Measurements from ENCODE around the gene MED22. TPM values are rescaled to one million over a fixed set of nuclear protein-coding genes. Genes with fewer than 3 reads are reported as not detected.
"Not testable (repeated sequence)": the region's sequence is repeated elsewhere in the genome, so short reads cannot be mapped to it uniquely, and the experiment has no call there.

MED22 gene
- total RNA-seq, 1 donor from 2014 or later, result 39.5 TPM

GRCh38 chr9:133309608-133310007, 38.3 kb downstream of the MED22 start:
- intact Hi-C loops (cut with micrococcal nuclease), result no loop called here
- Mint-ChIP-seq H3K4me1 (no peaks in the 10 kb centered on the region), H3K27me3 (no peaks in the 10 kb centered on the region), H3K4me3 (no peak overlapping the region), H3K9me3 (no peaks in the 10 kb centered on the region), H3K36me3 (ENCODE audit: low read depth) (no peaks in the 10 kb centered on the region), H3K27ac (no peak overlapping the region)
- no peak for DNase-seq

GRCh38 chr9:133307301-133307700, 40.6 kb downstream of the MED22 start:
- no peaks in the 10 kb centered on the region for H3K36me3 Mint-ChIP-seq (ENCODE audit: low read depth)

GRCh38 chr9:133306242-133307204, 41.4 kb downstream of the MED22 start:
- Mint-ChIP-seq H3K27ac (no peak overlapping the region), H3K4me3 (no peak overlapping the region), H3K9me3 (no peaks in the 10 kb centered on the region), H3K27me3 (no peaks in the 10 kb centered on the region), H3K36me3 (ENCODE audit: low read depth) (no peaks in the 10 kb centered on the region), H3K4me1 (no peaks in the 10 kb centered on the region)
- intact Hi-C loops (cut with micrococcal nuclease), result no loop called here
- no peak for DNase-seq

More at GRCh38 chr9:133307301-133307700, 40.6 kb downstream of the MED22 start:
- no peaks in the 10 kb centered on the region for H3K27me3 Mint-ChIP-seq
- H3K4me3 Mint-ChIP-seq, result no peak overlapping the region
- intact Hi-C loops (cut with micrococcal nuclease), result no loop called here
- no peak for DNase-seq
- no peak overlapping the region for H3K27ac Mint-ChIP-seq
- H3K4me1 Mint-ChIP-seq, result no peaks in the 10 kb centered on the region
- H3K9me3 Mint-ChIP-seq, result no peaks in the 10 kb centered on the region

- H3K27ac Mint-ChIP-seq, result no peak overlapping the region
- no peak for DNase-seq
- H3K36me3 Mint-ChIP-seq (ENCODE audit: low read depth), result no peaks in the 10 kb centered on the region
- no peak overlapping the region for H3K4me3 Mint-ChIP-seq
- H3K27me3 Mint-ChIP-seq, result no peaks in the 10 kb centered on the region
- no peaks in the 10 kb centered on the region for H3K9me3 Mint-ChIP-seq
- intact Hi-C loops (cut with micrococcal nuclease), result no loop called here
- H3K4me1 Mint-ChIP-seq, result no peaks in the 10 kb centered on the region
These were observed 42.2 kb downstream of the MED22 start for GRCh38 chr9:133305731-133306130.

- no peak overlapping the region for H3K4me3 Mint-ChIP-seq
- no peak overlapping the region for H3K27ac Mint-ChIP-seq
- intact Hi-C loops (cut with micrococcal nuclease), result no loop called here
- no peak for DNase-seq
- H3K27me3 Mint-ChIP-seq, result peaks cover under 1% of the 10 kb centered on the region
- H3K4me1 Mint-ChIP-seq, result no peaks in the 10 kb centered on the region
- H3K36me3 Mint-ChIP-seq (ENCODE audit: low read depth), result no peaks in the 10 kb centered on the region
- no peaks in the 10 kb centered on the region for H3K9me3 Mint-ChIP-seq
These were observed 43.2 kb downstream of the MED22 start for GRCh38 chr9:133304477-133305377.

- DNase-seq, result no peak
- Mint-ChIP-seq H3K4me1 (no peaks in the 10 kb centered on the region), H3K27me3 (peaks cover 2% of the 10 kb centered on the region), H3K36me3 (ENCODE audit: low read depth) (no peaks in the 10 kb centered on the region), H3K9me3 (no peaks in the 10 kb centered on the region), H3K4me3 (no peak overlapping the region), H3K27ac (no peak overlapping the region)
- intact Hi-C loops (cut with micrococcal nuclease), result no loop called here
These were observed 43.8 kb downstream of the MED22 start for GRCh38 chr9:133304158-133304470.

GRCh38 chr9:133303266-133304157, 44.4 kb downstream of the MED22 start:
- no peak for DNase-seq
- Mint-ChIP-seq H3K4me1 (no peaks in the 10 kb centered on the region), H3K36me3 (ENCODE audit: low read depth) (no peaks in the 10 kb centered on the region), H3K9me3 (no peaks in the 10 kb centered on the region), H3K4me3 (no peak overlapping the region), H3K27me3 (peaks cover 2% of the 10 kb centered on the region), H3K27ac (no peak overlapping the region)
- intact Hi-C loops (cut with micrococcal nuclease), result no loop called here

GRCh38 chr9:133301253-133302230, 46.4 kb downstream of the MED22 start:
- no peak overlapping the region for H3K4me3 Mint-ChIP-seq
- H3K36me3 Mint-ChIP-seq (ENCODE audit: low read depth), result no peaks in the 10 kb centered on the region
- H3K27me3 Mint-ChIP-seq, result peaks cover 2% of the 10 kb centered on the region
- no peaks in the 10 kb centered on the region for H3K4me1 Mint-ChIP-seq
- intact Hi-C loops (cut with micrococcal nuclease), result no loop called here
- no peaks in the 10 kb centered on the region for H3K9me3 Mint-ChIP-seq
- DNase-seq, result no peak
- H3K27ac Mint-ChIP-seq, result no peak overlapping the region

GRCh38 chr9:133299996-133300395, 47.9 kb downstream of the MED22 start:
- intact Hi-C loops (cut with micrococcal nuclease); H3K27me3 Mint-ChIP-seq; H3K4me1 Mint-ChIP-seq; H3K4me3 Mint-ChIP-seq; H3K36me3 Mint-ChIP-seq (ENCODE audit: low read depth); H3K9me3 Mint-ChIP-seq; H3K27ac Mint-ChIP-seq; DNase-seq: not testable (repeated sequence)

- intact Hi-C loops (cut with micrococcal nuclease), result no loop called here
These were observed 53.7 kb downstream of the MED22 start for GRCh38 chr9:133294257-133294656.

GRCh38 chr9:133290751-133291302, 57.1 kb downstream of the MED22 start:
- Mint-ChIP-seq H3K27me3 (peaks cover 8% of the 10 kb centered on the region), H3K27ac (no peak overlapping the region), H3K4me3 (no peak overlapping the region), H3K9me3 (peaks cover 6% of the 10 kb centered on the region), H3K36me3 (ENCODE audit: low read depth) (no peaks in the 10 kb centered on the region), H3K4me1 (no peaks in the 10 kb centered on the region)
- intact Hi-C loops (cut with micrococcal nuclease), result no loop called here
- DNase-seq, result no peak

More at GRCh38 chr9:133294257-133294656, 53.7 kb downstream of the MED22 start:
- no peaks in the 10 kb centered on the region for H3K4me1 Mint-ChIP-seq
- H3K9me3 Mint-ChIP-seq, result peaks cover 6% of the 10 kb centered on the region
- no peak for DNase-seq
- H3K27me3 Mint-ChIP-seq, result peaks cover 6% of the 10 kb centered on the region
- H3K36me3 Mint-ChIP-seq (ENCODE audit: low read depth), result no peaks in the 10 kb centered on the region
- H3K27ac Mint-ChIP-seq, result no peak overlapping the region
- H3K4me3 Mint-ChIP-seq, result no peak overlapping the region
